DMS 273 (cell line): Measurements from ENCODE around the gene ICAM2.
"Not testable (repeated sequence)": the region's sequence is repeated elsewhere in the genome, so short reads cannot be mapped to it uniquely, and the experiment has no call there.

Source experiments
- DNase-seq: peaks from one replicate; lab custom pipeline; 2025; ENCODE audit not compliant: unreplicated experiment; lab: John Stamatoyannopoulos, UW

The ICAM2 gene

DNA sequence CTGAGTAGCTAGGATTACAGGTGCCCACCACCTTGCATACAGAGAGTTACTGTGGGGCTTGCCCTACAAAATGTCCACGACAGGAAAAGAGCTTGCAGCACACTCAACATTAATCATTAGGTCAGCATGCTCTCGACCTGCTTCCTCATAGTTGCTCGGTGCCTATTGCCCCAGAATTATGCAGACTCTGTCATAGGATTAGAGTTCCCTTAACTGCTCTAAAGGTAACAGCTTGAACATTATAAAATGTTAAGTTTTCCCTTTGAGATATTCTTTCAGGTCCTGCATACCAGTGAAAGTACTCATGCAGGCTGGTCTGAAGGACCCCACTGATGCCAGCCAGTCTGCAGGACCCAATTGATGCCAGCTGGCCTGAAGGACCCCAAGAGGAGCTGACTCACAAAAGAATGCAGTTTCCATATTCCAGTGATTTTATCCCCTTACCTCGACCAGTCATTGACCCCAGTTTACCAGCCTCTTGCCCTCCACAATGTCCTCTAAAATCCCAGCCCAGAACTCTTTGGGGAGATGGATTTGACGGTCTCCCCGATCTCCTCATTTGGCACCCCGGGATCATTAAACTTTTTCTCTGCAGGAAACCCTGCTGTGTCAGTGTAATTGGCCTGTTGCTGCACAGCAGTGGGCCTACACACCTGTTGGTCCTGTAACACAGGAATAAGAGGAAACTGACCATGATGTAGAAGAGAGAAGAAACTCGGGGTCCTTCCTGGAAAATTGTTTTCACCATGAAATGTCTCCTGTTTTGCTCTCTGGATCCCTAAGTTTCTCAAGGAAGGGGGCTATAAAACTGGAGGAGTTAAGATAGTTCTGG lies 10.6 kb downstream of the ICAM2 start:
- DNase-seq, result no peak

DNA sequence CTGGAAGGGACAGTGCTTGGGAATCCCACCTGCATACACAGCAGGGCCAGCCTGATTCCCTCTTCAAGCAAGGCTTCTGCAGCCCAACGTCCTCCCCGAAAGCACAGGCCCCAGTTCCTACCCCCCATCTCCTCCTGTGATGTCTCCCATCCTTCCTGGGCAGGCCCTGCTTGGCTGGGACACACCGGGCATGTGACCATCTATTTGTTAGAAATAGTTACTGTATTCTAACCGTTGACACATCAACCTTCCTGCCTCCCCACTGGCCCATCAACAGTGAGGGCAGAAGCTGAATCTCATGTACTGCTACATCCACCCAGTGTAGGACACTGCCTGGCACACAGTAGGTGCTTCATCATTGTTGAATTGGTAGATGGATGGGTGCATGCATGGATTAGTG lies 11.6 kb downstream of the ICAM2 start:
- DNase-seq, result no peak

DNA sequence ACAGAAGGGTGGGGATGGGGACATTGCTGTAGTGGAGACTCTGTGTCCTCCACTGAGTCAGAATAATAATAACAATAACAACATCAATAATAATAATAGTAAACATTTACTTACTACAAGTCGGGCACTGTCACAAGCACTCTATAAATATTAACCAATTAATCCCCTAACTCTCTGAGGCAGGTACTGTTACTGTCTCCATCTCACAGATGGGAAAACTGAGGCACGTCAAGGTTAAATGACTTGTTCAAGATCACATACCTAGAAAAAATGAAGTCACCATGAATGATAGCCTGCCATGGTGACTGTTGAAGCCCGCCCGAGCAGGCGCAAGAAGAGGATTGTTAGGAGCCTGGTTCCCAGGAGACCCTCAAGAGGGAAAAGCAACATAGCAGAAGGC lies 12.1 kb downstream of the ICAM2 start:
- no peak for DNase-seq

DNA sequence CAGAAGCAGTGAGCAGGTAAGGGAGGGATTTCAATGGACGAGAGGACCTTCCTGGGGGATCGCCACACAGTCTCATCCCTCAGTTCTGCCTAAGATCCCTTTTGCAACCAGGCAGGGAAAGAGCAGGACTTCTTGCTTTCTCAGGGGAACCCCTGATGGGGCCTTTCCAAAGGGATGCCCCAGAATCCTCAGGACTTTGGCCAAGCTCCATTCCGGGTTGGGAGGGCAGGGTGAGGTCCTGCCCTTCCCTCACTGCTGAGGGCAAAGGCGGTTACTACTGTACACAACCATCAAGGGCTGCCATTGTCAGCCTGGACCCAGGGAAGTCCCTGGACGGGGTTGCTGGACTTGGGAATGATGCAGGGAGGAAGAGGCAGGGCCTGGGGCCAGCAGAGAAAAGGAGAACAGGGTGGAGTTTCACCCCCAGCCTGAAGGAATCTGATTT lies 12.6 kb downstream of the ICAM2 start:
- DNase-seq, result no peak

DNA sequence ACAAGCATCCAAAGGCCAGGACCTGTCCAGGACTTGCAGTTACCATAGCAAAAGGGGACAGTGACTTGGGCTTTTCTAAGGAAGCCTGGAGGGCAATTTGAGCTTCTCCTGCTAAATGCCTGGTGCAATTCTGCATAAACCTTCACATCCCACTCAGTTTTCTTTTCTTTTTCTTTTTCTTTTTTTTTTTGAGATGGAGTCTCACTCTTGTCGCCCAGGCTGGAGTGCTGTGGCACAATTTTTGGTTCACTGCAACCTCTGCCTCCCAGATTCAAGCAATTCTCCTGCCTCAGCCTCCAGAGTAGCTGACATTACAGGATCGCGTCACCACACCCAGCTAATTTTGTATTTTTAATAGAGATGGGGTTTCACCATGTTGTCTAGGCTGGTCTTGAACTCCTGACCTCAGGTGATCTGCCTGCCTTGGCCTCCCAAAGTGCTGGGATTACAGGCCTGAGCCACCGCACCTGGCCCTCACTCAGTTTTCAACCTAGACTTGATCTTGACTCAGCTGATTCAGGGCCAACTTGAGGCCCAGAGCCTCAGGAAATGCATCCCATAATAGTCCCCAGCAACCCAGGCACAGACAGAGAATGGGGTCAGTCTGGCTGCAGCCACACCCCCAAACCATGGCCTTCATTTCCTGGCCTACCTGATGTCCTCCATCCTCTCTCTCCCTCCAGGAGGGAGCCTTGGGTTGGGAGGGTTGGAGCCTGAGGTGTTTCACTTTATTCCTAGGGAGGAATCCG lies 13.2 kb downstream of the ICAM2 start:
- DNase-seq, result not testable (repeated sequence)

DNA sequence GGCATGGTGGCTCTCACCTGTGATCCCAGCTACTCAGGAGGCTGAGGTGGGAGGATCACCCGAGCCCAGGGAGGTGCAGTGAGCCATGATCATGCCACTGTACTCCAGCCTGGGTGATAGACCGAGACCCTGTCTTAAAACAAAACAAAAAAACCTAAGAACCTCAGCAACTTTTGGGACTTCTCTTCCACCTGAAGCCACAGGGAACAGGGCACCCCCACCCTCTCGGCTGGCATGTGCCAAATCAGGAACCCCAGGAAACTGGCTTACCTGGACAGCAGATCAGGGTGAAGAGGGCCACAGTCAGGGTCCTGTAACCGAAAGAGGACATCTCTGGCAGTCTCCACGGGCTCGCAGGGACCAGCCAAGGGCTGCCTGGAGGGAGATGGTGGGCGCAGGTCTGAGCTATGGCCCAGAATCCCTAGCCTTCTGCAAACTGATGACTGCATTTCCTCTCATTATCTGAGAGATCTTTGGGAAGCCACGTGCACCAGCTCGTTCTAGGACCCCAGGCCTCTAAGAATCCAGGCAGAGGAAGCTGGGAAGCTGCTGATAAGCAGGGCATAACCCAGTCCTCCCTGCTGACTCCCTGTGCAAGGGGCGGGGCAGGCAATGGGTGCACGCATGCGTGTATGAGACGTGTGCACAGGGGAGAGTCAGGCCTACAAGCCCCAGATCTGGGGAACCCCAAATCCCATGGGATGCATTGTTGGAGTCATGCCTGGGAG lies 13.9 kb downstream of the ICAM2 start:
- no peak for DNase-seq

DNA sequence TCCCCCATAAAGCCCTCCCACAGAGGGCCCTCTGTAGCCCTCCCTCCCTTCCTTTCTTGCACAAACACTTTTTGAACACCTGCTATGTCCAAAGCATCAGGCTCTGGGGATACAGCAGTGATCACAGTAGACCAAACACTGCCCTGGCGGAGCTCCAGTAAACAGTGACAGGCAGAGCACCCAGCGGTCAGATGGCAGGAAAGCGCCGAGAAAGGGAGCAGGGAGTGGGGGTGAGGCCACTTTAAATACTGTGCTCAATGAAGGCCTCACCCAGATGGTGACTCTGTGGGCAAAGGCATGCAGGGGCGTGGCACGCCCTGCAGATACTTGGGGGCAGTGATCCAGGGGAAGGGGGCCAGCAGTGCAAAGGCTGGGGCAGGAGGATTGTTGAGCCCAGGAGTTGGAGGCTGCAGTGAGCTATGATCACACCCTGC lies 14.7 kb downstream of the ICAM2 start:
- peak; percentile 88 for DNase-seq

DNA sequence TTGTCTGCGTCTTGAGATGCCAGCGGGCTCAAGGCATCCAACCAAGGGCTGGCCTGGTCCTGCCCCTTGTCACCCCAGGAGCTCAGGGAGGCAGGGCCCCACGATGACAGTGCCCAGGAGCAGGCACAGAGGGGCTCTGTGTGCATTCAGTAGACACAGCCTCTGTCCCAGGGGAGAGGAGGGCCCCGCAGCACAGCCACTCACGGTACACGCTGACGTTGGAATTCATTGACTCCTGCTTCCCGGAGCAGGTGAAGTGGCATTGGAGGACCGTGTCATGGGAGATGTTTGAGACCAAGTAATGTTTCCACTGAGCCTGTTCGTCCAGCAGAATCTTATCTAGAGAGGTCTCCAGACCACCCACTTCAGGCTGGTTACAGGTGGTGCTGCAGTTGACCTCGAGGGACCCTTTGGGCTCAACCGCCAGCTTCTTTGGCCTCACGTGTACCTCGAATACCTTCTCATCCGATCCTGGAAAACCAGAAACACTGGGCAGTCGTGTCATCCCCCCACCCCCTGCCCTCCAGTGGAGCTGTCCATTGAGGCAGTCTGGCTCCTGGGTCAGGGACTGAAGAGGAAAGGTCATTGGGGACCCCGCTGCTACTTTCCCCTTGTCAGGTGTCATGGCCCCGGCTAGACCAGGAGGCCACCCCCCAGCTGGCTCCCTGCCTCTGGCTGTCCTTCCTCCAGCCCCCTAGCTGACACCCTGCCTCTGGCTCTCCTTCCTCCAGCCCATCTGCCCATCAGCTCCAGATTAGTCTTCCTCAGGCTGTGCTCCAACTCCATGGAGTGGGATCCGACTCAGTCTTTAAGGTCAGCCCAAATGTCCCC lies 15.3 kb downstream of the ICAM2 start:
- DNase-seq, result no peak

DNA sequence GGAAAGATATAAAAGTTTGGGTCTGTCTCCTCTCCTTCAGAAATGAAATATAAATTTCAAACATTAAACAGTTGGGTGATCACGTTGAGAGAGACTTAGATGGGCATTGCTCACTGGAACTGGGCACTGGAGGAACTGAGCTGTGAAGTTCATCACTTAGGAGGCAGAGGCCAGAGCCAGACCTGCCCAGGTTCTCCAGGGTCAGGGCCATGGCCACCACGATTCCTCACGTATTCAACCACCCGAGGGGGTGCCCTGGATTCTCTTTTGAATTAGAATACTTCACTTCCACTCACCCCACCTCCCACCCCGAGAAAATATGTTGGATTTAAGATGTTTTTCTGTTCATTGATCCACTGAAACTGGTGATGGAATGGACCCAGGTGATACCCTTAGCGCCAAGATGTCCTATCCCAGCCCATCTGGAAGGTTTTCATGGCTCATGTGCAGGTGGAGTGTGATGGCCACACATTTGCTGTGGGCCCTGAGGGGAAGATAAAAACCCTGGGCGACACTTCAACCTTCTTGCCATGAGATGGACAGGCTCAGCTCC lies 16.1 kb downstream of the ICAM2 start:
- DNase-seq, result no peak

DNA sequence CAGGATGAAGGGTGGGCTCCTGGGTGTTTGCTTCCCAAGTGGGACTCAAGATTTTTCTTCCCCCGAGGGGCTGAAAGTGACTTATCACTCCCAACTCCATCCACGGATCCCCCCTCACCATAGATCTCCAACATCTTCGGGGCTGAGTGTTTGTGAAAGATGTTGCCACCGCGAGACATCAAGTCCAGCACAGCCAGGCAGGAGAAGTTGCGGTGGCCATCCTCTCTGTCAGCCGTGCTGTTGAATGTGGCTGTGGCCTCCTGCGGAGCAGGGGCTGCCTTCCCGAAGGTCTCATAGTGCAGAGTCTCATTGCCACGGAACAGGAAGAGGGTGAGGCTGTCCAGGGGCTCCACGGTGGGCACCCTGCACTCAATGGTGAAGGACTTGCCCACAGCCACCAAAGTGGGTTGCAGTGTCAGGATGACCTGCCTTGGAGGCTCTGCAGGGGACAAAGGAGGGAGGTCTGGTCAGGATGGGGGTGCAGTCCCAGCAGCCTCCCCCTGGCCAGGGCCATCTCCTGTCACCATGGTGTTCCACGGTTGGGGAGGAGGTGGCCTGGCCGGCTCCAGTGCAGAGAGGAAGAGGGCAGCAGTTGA lies 16.8 kb downstream of the ICAM2 start:
- DNase-seq, result no peak

DNA sequence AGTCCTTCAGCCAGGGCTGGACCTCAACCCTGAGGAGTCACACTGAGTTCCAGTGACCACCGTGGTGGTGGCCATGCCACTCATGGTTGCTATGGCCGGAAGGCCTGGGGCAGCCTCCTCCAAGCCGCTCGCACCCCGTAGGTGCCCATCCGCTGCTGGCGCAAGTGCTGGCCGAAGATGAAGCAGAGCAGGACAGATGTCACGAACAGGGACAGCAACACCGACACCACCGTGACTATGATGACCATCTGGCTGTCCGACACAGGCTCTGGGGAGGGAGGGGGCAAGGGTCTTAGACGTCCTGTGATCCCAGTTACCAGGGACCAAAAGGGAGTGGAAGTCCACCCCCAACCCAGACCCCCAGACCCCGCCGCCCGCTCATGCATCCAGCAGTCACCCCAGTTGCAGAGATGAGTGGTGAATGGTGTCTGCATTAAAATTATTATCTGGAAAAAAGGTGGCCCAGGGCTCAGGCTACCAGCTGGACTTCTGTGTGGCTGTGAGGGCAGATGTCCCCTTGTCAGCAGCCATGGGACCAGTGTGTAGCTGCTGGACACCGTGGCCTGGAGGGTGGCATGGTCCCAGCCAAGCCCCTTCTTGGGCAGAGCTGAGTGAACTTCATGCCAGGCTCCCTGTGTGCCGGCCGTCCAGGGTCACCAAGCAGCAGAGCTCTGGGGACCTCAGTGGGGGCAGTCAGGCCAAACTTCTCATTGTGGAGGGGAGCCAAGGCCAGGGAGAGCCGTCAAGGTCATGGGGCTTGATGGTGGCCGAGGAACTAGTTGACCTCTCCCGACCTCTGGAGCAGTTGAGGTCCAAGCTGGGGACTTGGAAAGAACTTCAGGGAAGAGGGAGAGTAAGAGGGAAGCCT lies 17.5 kb downstream of the ICAM2 start:
- DNase-seq, result no peak

DNA sequence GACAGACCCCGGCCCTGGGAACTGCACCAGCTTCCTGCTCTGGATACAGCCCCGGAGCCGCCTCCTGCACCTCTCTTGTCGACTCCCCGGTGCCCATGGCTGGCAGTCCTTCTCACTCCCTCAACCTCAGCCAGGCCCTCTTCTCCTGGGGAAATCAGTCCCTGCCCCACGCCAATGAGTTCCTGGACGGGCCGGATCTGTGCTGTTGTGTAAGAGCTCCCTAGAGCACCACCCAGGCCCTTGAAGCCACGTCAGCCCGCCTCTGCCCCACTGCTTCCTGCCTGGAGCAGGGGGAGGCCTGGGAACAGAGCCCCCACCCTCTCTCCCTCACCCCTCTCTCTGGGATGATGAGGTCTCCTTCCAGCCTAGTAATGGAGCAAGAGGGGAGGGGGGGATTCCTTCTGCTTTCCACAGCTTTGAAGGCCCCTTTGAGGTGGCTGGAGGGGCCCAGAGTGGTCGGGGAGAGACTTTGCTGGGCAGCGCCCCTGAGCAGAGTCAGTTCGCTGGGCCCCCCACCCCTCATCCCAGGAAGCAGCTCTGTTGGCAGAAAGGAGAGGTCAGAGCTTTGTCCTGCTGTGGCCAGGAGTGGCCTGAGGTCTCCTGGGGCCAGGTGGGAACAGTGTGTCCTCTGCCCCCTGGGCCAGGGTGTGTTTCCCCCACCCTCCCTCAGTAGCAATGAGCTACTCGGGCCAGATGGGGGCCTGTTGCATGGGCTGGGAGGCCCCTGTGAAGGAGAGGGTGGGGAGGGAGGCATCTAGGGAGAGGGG lies 18.5 kb downstream of the ICAM2 start:
- DNase-seq, result no peak

DNA sequence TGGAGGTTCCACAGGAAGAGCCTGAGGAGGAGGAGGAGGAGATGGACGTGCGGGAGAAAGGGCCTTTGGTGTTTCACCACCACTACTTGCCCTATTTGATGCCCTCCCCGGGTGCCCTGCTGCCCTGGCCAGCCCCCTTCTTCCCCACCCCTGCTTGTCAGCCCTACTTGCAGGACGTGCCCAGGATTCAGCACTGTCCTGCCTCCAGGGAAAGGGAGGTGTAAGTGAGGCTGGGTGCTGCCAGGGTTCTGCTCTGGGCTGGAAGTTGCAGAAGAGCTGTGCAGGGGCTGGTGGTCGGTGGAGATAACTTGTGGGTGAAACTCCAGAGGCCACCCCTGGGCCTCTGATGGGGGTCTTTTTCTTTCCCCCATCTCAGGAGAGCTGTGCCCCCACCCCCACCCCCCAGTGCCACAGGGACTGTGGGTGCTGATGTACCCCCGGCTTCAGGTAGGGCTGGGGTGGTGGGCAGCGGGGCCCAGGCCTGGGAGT lies 19.3 kb downstream of the ICAM2 start:
- no peak for DNase-seq

DNA sequence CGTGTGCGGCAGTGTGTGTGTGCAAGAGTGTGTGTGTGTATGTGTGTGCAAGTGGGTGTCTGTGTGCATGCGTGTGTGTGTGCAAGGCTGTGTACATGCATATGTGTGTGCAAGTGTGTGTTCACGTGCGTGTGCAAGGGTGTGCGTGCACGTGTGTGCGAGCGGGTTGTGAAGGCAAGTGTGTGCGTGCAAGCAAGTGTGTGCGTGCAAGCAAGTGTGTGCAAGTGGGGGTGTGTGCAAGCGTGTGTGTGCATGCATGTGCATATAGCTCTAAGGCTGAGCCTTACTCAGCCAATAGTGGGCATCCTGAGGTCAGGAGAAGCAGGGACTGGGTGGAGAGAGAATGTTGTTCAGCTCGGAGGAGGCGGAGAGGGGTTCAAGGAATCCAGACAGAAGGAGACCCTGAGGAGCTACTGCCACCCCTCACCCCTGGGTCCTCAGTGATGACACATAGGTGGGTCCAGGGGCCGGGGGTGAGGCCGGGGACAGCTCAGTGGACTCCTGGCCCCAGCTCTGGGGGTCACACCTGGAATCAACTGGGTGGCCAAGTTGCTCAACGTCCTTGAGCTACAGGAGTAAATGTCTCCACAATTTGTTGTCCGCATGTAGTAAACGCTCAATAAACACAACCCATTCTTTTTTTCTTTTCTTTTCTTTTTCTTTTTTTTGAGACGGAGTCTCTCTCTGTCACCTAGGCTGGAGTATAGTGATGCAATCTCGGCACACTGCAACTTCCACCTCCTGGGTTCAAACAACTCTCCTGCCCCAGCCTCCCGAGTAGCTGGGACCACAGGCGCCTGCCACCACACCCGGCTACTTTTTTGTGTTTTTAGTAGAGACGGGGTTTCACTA lies 20.5 kb downstream of the ICAM2 start:
- DNase-seq, result no peak

DNA sequence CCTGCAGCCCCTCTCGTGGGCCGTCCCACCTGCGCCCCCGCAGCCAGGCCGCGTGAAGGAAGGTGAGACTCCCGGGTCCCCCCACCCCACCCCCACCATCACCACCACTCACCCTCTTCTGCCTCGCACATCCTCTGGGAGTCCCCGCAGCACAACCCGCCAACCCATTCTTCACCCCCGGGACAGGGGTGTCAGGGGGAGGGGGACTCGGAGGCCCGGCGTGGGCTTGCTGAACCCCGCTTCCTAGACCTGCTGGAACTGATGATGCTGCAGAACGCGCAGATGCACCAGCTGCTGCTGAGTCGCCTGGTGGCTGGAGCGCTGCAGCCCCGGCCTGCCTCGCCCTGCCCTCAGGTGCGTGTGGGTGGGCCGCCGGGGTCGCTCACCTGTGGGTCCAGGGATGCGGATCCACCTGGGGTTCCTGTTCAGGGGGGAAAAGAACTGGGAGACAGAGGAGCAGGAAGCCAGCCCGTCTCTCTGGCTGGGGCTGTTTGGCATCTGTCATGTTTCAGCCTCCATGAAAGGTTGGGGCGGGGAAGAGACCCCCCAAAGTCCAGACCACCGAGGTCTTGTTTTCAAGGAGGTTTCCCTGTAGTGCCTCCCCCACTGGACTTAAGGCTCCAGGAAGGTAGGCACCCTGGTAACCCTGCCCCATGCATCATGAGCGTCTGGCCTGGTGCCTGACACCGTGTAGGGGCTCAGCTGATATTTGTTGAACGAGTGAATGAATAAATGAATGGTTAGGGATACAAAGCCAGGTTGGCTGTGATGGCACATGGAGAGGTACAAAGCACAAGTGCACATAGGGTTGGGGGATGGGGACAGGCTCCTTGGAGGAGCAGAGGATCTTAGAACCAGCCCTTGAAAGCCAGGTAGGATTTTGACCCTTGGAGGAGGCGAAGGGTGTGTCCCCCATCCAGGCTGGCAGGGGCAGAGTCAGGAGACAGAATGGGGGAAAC lies 21.4 kb downstream of the ICAM2 start:
- no peak for DNase-seq

DNA sequence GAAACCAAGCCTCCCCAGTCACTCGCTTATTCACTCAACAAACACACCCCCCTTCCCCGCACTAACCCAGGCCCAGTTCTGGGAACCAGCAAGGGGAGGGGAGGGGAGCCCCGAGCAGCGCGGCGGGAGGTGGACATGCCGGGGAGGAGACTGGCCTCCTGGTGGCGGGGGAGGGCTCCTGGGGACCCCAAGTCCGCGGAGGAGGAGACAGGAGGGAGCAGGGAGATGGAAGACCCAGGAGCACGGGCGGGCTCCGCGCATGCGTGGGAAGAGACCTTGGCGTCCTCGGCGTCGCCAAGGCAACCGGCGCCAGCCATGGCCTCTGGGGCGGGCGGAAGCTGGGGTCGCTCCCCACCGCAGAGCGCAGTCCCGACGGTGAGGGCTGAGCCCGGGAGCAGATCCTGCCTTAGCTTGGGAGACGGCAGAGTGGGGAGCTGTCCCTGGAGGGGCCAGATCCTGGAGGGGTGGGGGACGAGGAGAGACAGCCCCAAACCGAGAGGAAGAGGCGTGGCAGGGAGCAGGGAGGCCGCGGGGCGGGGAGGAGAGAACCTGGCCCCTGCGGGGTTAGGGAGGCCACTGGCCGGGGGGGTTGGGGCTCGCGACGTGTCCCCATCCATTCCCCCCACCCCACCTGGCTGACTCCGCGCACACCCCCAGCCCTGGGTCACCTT lies 22.2 kb downstream of the ICAM2 start, which contains the start of gene PRR29:
Gene PRR29 (plus strand): TSS at position 302 of the 671 bp plus-strand sequence. CDS start 14 bp downstream, at position 316.
- DNase-seq, result peak; percentile 92
